SK-N-SH (cell line): ENCODE measurements around the gene LSM7. TPM values are rescaled to one million over a fixed set of nuclear protein-coding genes. Genes with fewer than 3 reads are reported as not detected.

Experiments used
- CTCF ChIA-PET: fragments of 300-600, 350-600 bp; formaldehyde crosslinking; extraction: SDS; loops from one replicate; lab custom pipeline; 2021; lab: Yijun Ruan, JAX
- POLR2A ChIA-PET: fragments of 350-600 bp; sonication (Branson Sonifier 250); formaldehyde crosslinking; extraction: SDS; loops from one replicate; lab custom pipeline; 2020; ENCODE audit warnings: antibody characterized with exemption, inconsistent platforms; lab: Yijun Ruan, JAX
- DNase-seq: peaks from one replicate; pipeline ENCODE4 v3.0.0; 2012
- H2AFZ ChIP-seq: fragments of 200-600 bp; sonication (generic); 2 replicates; pipeline ENCODE4 v1.8.1; 2016; ENCODE audit warnings: antibody characterized with exemption, mild to moderate bottlenecking, low read depth
- H3F3A ChIP-seq: fragments of 200-600 bp; sonication (generic); replicated peaks from 2 replicates; pipeline ENCODE3; 2016; ENCODE audit warnings: antibody characterized with exemption, mild to moderate bottlenecking; ENCODE audit not compliant: insufficient read depth
- H3K27ac ChIP-seq, 2 experiments: fragments of 200-500 bp in 1 of 2; fragments of 200-600 bp in 1 of 2; sonication (Bioruptor generic) in 1 of 2; sonication (generic), shearing (Covaris generic) in 1 of 2; 2 replicates each; pipeline versions ENCODE4 v1.5.1 to v1.6.1; 2014 to 2016; ENCODE audit warnings: low read depth in 2 of 2, inconsistent platforms in 1 of 2, low read length in 1 of 2, mild to moderate bottlenecking in 1 of 2, mixed read lengths in 1 of 2
- H3K27me3 ChIP-seq: fragments of 200-600 bp; sonication (generic), shearing (Covaris generic); 2 replicates; pipeline ENCODE4 v1.6.1; 2016; ENCODE audit warnings: mixed run types; ENCODE audit not compliant: insufficient read depth
- H3K36me3 ChIP-seq, 2 experiments: fragments of 200-500 bp in 1 of 2; fragments of 200-600 bp in 1 of 2; sonication (Bioruptor generic) in 1 of 2; sonication (generic) in 1 of 2; replicated peaks in 1 of 2; 2 replicates each; pipeline versions ENCODE3 to v1.5.1; 2014 to 2016; ENCODE audit warnings: low read length in 1 of 2, mild to moderate bottlenecking in 1 of 2; ENCODE audit not compliant: insufficient read depth in 2 of 2, control insufficient read depth in 1 of 2
- H3K4me1 ChIP-seq, 2 experiments: fragments of 200-500 bp in 1 of 2; fragments of 200-600 bp in 1 of 2; sonication (Bioruptor generic) in 1 of 2; sonication (generic), shearing (Covaris generic) in 1 of 2; 2 replicates each; pipeline versions ENCODE4 v1.5.1 to v1.6.1; 2014 to 2016; ENCODE audit warnings: low read depth in 1 of 2, low read length in 1 of 2, mixed run types in 1 of 2; ENCODE audit not compliant: insufficient read depth in 2 of 2, control insufficient read depth in 1 of 2
- H3K4me2 ChIP-seq: fragments of 200-600 bp; sonication (generic), shearing (Covaris generic); 2 replicates; pipeline ENCODE4 v1.6.1; 2017; ENCODE audit warnings: mixed run types
- H3K4me3 ChIP-seq, 2 experiments: fragments of 200-500 bp in 1 of 2; fragments of 200-600 bp in 1 of 2; sonication (Bioruptor generic) in 1 of 2; sonication (generic), shearing (Covaris generic) in 1 of 2; 2 replicates each; pipeline versions ENCODE4 v1.5.1 to v1.8.1; 2014 to 2016; ENCODE audit warnings: low read depth in 2 of 2, inconsistent platforms in 1 of 2, low read length in 1 of 2, mild to moderate bottlenecking in 1 of 2, mixed read lengths in 1 of 2, moderate library complexity in 1 of 2
- H3K79me2 ChIP-seq: fragments of 200-600 bp; sonication (generic); 2 replicates; pipeline ENCODE4 v1.8.1; 2017; ENCODE audit warnings: mild to moderate bottlenecking; ENCODE audit not compliant: insufficient read depth
- H3K9ac ChIP-seq: fragments of 200-600 bp; sonication (generic); 2 replicates; pipeline ENCODE4 v1.6.1; 2017; ENCODE audit warnings: mixed run types
- H3K9me2 ChIP-seq: fragments of 200-600 bp; sonication (generic); 2 replicates; pipeline ENCODE4 v1.6.1; 2017; ENCODE audit warnings: mixed run types
- H3K9me3 ChIP-seq: fragments of 200-600 bp; sonication (generic); 2 replicates; pipeline ENCODE4 v1.6.1; 2017; ENCODE audit warnings: mixed run types, mild to moderate bottlenecking, moderate library complexity
- H4K20me1 ChIP-seq: fragments of 200-600 bp; sonication (generic); 2 replicates; pipeline ENCODE4 v1.6.1; 2017; ENCODE audit warnings: mild to moderate bottlenecking, mixed run types; ENCODE audit not compliant: insufficient read depth
- EZH2phosphoT487 ChIP-seq: fragments of 200-600 bp; sonication (generic); IDR thresholded peaks from 2 replicates; pipeline ENCODE4 v1.6.1; 2017; ENCODE audit warnings: low read depth, mixed run types, mild to moderate bottlenecking, antibody characterized with exemption, moderate library complexity, borderline replicate concordance
- FOXJ3 ChIP-seq: sonication (generic); formaldehyde crosslinking; IDR thresholded peaks from 2 replicates; pipeline ENCODE4 v1.5.1; 2020; ENCODE audit warnings: mild to moderate bottlenecking, missing genetic modification reagents
- NFIC ChIP-seq: IDR thresholded peaks from 2 replicates; pipeline ENCODE4 v1.4.0; 2012; ENCODE audit warnings: borderline replicate concordance
- RAD21 ChIP-seq: IDR thresholded peaks from 2 replicates; pipeline ENCODE4 v1.6.1; 2012; ENCODE audit warnings: mild to moderate bottlenecking, low read length
- RCOR1 ChIP-seq: fragments of 150-350 bp; IDR thresholded peaks from 2 replicates; pipeline ENCODE4 v1.6.1; 2017; ENCODE audit warnings: antibody characterized with exemption, low read length
- RFX5 ChIP-seq: IDR thresholded peaks from 2 replicates; pipeline ENCODE4 v1.6.1; 2012; ENCODE audit warnings: mild to moderate bottlenecking, improper control_type of control experiment, low read length
- SIN3A ChIP-seq: IDR thresholded peaks from 2 replicates; pipeline ENCODE4 v1.6.1; 2012; ENCODE audit warnings: low read depth, mild to moderate bottlenecking, low read length, moderate library complexity, borderline replicate concordance
- TAF1 ChIP-seq: IDR thresholded peaks from 2 replicates; pipeline ENCODE4 v1.6.1; 2012; ENCODE audit warnings: low read depth, mild to moderate bottlenecking, low read length, moderate library complexity, borderline replicate concordance
- TCF12 ChIP-seq: IDR thresholded peaks from 2 replicates; pipeline ENCODE4 v1.4.0; 2012
- WGBS: methylation state at CpG from one replicate; pipeline ENCODE4 v1.1.6; 2017; ENCODE audit warnings: low lambda C conversion rate; 5-methylcytosine and 5-hydroxymethylcytosine counted together
- polyA plus RNA-seq, 3 experiments: library from polyadenylated mRNA; depleted of rRNA; stranded (reverse); fragments of >200 nt; gene quantifications; 2 replicates each; pipeline ENCODE4 v1.2.3, GENCODE V29; 2012
- TF ChIP-seq, protein P1 (sequence below): IDR thresholded peaks from 2 replicates; pipeline ENCODE4 v1.6.1; 2012; ENCODE audit warnings: mild to moderate bottlenecking, low read depth, low read length, moderate library complexity
- TF ChIP-seq, protein P2 (sequence below): fragments of 200-600 bp; sonication (generic); IDR thresholded peaks from 2 replicates; pipeline ENCODE4 v1.6.1; 2017; ENCODE audit warnings: antibody characterized with exemption, mild to moderate bottlenecking, moderate library complexity

Gene LSM7
- polyA plus RNA-seq, 1 of the 3 experiments (the other 2 are of a cell fraction) = 1,193 TPM

DNA sequence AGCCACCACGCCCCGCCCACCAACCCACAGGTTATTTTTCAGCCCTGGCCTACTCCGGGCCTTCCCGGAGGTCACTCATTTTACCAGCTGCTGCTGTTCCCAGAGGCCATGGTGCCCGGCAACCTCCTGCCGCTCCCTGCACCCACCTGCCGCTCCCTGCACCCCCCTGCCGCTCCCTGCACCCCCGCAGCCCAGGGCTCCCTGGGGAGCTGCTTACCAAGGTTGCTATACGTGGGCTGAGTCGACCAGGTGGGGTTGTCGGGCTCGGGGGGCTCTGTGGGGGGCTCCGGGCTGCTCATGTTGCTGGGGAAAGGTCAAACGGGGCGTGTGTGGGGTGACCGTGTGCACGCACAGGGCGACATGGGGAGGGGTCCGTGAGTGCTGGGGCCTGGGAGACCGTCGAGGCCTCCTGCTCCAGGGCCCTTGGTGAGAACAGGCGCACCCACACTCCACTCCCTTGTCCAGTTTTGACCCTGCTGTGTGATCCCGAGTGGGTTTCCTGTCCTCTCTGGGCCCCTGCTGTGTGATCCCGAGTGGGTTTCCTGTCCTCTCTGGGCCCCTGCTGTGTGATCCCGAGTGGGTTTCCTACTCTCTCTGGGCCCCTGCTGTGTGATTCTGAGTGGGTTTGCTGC is 47.6 kb downstream of the LSM7 start (continued):
- TF ChIP-seq, protein P1, sequence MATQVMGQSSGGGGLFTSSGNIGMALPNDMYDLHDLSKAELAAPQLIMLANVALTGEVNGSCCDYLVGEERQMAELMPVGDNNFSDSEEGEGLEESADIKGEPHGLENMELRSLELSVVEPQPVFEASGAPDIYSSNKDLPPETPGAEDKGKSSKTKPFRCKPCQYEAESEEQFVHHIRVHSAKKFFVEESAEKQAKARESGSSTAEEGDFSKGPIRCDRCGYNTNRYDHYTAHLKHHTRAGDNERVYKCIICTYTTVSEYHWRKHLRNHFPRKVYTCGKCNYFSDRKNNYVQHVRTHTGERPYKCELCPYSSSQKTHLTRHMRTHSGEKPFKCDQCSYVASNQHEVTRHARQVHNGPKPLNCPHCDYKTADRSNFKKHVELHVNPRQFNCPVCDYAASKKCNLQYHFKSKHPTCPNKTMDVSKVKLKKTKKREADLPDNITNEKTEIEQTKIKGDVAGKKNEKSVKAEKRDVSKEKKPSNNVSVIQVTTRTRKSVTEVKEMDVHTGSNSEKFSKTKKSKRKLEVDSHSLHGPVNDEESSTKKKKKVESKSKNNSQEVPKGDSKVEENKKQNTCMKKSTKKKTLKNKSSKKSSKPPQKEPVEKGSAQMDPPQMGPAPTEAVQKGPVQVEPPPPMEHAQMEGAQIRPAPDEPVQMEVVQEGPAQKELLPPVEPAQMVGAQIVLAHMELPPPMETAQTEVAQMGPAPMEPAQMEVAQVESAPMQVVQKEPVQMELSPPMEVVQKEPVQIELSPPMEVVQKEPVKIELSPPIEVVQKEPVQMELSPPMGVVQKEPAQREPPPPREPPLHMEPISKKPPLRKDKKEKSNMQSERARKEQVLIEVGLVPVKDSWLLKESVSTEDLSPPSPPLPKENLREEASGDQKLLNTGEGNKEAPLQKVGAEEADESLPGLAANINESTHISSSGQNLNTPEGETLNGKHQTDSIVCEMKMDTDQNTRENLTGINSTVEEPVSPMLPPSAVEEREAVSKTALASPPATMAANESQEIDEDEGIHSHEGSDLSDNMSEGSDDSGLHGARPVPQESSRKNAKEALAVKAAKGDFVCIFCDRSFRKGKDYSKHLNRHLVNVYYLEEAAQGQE = no peak
- TF ChIP-seq SIN3A = no peak
- no peak for TF ChIP-seq EZH2phosphoT487
- TF ChIP-seq, all 33 proteins: peak for 0

DNA sequence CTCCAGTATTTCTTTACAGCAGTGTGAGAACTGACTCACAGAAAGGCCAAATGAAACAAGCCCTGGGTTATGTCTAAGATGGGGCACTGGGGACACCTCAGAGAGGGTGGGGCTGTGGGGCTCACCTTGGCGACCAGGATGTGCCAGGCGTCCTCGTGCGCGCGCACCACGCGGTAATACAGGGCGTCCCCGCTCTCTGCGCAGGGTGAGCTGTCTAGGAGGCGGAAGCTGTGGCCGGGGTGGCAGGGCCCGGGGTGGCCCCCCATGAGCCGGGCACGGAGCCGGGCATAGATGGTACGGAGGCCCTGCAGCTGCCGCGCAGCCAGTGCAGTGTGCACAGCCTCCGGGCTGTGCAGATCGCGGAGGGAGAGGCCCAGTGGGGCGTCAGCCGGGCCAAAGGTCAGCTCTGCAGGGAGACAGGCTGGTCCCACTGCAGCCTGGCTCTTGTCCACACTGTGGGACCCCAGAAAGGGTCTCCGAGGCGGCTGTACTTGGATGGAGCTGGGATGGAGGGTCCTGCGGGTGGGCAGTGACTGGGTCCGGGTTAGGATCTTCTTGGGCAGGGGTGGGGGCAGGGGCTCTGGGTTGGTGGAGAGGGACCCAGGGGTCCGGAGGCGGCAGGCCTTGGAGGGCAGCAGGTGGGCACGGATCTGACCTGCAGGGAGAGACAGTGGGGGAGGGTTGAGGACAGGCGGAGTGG is 49.8 kb downstream of the LSM7 start:
- Histone ChIP-seq H2AFZ (no peak overlapping the region), H3K9me3 (no peaks in the 10 kb centered on the region), H3K79me2 (peaks cover 21% of the 10 kb centered on the region), H3K4me1 (peaks cover 0 to 16% of the 10 kb centered on the region in 2 experiments; a peak in 1 of 4 replicates), H3K9ac (no peak overlapping the region), H4K20me1 (peaks cover 18% of the 10 kb centered on the region), H3K27ac (no peak overlapping the region), H3K27me3 (no peaks in the 10 kb centered on the region), H3K4me3 (no peak overlapping the region), H3K36me3 (peaks cover 5 to 7% of the 10 kb centered on the region in 2 experiments), H3K4me2 (no peak overlapping the region), H3F3A (no peaks in the 10 kb centered on the region), H3K9me2 (no peaks in the 10 kb centered on the region)
- WGBS = 77% methylated on average over 5 of the region's 33 CpGs
- TF ChIP-seq RCOR1 (no peak), EZH2phosphoT487 (no peak), TCF12 (no peak), FOXJ3 (CRISPR knock-in tag) (no peak), RFX5 (no peak), RAD21 (no peak), TAF1 (no peak), NFIC (no peak), SIN3A (no peak)
- TF ChIP-seq, protein P2, sequence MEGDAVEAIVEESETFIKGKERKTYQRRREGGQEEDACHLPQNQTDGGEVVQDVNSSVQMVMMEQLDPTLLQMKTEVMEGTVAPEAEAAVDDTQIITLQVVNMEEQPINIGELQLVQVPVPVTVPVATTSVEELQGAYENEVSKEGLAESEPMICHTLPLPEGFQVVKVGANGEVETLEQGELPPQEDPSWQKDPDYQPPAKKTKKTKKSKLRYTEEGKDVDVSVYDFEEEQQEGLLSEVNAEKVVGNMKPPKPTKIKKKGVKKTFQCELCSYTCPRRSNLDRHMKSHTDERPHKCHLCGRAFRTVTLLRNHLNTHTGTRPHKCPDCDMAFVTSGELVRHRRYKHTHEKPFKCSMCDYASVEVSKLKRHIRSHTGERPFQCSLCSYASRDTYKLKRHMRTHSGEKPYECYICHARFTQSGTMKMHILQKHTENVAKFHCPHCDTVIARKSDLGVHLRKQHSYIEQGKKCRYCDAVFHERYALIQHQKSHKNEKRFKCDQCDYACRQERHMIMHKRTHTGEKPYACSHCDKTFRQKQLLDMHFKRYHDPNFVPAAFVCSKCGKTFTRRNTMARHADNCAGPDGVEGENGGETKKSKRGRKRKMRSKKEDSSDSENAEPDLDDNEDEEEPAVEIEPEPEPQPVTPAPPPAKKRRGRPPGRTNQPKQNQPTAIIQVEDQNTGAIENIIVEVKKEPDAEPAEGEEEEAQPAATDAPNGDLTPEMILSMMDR = no peak
- DNase-seq = peak; percentile 28
- POLR2A ChIA-PET = no interaction called here
- CTCF ChIA-PET = interaction anchor here (0.9 to 11.9 kb wide), 5 partner anchors 10 to 40 kb away, joined by 3 to 284 read pairs (median 5); partner anchors contain the start of gene LINGO3
